Stomach (tissue), 4 donors: Measurements from ENCODE around the gene RTTN.

Experiments used
- CTCF ChIP-seq, 7 experiments: fragments of 450-650 bp in 4 of 7; fragments of 200-600 bp in 3 of 7; sonication (generic) in 3 of 7; IDR thresholded peaks; one replicate each; pipeline ENCODE4 v1.5.1; 2016 to 2019; ENCODE audit warnings: antibody characterized with exemption in 7 of 7, control low read depth in 2 of 7, mild to moderate bottlenecking in 1 of 7
- EP300 ChIP-seq: sonication (generic); formaldehyde crosslinking; IDR thresholded peaks from one replicate; pipeline ENCODE4 v1.6.1; 2017; ENCODE audit warnings: antibody characterized with exemption
- POLR2A ChIP-seq, 4 donors: fragments of 450-650 bp; IDR thresholded peaks; one replicate each; pipeline ENCODE4 v1.6.1; 2016; ENCODE audit warnings: antibody characterized with exemption in 4 of 4, control low read depth in 2 of 4, mild to moderate bottlenecking in 1 of 4, moderate library complexity in 1 of 4
- POLR2AphosphoS5 ChIP-seq, 3 donors: sonication (generic); formaldehyde crosslinking; IDR thresholded peaks; one replicate each; pipeline ENCODE4 v1.6.1; 2016; ENCODE audit warnings: antibody characterized with exemption in 3 of 3

- TF ChIP-seq CTCF (IDR thresholded peaks at IDR 0.05): no peak
- TF ChIP-seq POLR2A (IDR thresholded peaks at IDR 0.05): no peak
- TF ChIP-seq EP300: no peak
- no peak for TF ChIP-seq POLR2AphosphoS5 (IDR thresholded peaks at IDR 0.05)
These were observed 176.3 kb downstream of the RTTN start for GRCh38 chr18:70029163-70029562.
